NCI-H187 (cell line): Measurements from ENCODE around the gene ELMO3.

Experiments
- DNase-seq, 2 experiments: peaks; one replicate each; lab custom pipeline; 2025; lab: John Stamatoyannopoulos, UW

The ELMO3 gene

DNA sequence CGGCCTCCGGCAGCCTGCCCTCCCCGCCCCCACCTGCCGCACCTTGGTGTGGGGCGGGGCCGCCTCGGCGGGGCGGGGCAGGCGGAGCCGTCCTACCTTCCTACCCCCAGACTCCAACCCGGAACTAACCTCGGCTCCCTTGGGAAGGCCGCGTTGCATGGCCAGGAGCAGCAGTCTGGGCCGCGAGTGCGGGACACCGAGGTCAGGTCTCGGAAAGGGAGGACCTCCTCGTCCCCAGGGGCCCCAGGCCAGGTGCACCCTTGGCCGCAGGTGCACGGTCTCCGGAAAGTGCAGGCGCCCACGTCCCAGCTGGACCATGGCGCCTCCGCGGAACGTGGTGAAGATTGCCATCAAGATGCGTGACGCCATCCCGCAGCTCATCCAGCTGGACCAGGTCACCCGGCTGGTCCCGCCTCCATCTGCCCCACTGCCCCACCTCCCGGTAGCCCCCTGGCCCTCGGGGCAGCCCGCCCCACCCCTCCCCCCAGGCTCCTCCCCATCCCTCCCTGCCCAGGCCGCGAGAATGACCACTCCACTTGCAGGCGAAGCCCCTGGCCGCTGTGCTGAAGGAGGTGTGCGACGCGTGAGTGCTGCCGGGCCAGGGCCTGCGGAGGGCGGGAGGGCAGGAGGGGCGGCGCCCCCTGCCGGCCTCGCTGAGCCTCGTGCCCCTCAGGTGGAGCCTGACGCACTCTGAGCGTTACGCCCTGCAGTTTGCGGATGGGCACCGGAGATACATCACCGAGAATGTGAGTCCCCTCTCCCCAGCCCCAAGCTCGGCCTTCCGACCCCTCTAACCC, at the start of gene ELMO3:
TSS of gene ELMO3 (plus strand) at position 121 of the 797 bp plus-strand sequence. CDS start at position 317, 196 bp downstream.
- no peak for DNase-seq

- DNase-seq = no peak
Measured at GRCh38 chr16:67149276-67150046, 49.5 kb upstream of the ELMO3 start.

GRCh38 chr16:67150047-67150832, 48.7 kb upstream of the ELMO3 start:
- DNase-seq = no peak

GRCh38 chr16:67150833-67151396, 48.0 kb upstream of the ELMO3 start, which contains the start of gene B3GNT9:
TSS of gene B3GNT9 (minus strand) at chr16:67150998. CDS start at chr16:67150485, 513 bp downstream.
- DNase-seq = no peak

DNA sequence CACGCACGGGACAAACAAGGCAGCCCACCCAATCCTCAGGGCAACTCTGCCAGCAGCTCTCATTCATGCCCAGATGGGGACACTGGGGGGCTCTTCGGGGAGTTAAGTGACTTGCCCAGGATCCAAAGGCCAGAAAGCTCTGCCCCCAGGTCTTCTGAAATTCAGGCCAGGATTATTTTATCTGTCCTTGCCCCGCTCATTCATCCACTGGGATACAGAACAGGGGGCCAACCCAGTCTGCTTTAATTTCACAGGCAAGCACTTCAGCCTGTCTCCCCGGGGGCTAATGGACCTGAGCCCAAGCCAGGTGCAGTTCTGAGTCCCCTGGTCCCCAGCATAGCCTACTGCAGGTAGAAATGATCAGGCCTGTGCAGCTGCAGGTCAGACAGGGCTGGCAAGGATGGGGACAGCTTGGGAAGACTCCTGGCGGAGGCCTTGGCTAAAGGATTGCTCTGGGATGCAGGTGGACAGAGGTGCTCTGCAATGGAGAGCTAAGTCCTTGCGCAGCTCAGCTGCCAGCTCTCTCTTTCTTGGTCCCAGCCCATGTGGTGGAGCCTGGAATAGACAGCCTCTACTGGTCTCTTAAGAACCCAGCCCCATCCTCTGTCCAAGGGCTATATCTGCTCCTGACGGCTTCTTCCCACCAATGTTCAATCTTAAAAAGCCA, 47.4 kb upstream of the ELMO3 start:
- no peak for DNase-seq

DNA sequence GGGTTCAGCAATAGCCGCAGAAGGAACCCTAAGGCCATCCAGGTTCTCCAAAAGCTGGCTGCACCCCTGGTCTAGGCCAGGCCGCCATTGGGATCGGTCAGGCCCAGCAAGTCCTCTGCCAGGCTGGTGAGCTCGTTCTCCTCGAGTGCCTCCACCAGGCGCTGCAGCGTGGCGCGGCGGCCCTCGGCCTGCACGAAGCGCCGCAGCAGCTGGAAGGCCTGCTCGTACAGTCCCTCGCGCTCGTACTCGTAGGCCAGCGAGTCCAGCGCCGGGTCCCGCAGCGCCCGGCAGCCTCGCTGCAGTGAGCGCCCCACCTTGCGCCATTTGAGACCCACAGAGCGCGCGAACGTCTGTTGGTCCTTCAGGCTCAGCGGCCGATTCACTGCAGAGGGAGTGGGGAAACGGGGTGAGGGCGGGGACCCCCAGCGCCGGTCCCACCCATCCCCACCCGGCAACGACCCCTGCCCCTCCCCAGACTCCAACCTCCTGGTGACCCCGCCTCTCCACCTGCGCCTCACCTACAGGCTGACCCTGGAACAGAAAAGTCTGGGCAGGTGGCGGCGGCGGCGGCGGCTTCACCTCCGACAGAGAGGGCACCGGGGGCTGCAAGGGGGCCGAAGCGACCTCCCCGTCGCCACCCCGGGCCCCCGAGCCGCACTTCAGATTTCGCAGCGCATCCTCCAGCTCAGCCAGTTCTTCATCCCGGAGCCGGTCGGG, 44.2 kb upstream of the ELMO3 start:
- peak in 1 of 2 experiments; percentile 1 for DNase-seq

DNA sequence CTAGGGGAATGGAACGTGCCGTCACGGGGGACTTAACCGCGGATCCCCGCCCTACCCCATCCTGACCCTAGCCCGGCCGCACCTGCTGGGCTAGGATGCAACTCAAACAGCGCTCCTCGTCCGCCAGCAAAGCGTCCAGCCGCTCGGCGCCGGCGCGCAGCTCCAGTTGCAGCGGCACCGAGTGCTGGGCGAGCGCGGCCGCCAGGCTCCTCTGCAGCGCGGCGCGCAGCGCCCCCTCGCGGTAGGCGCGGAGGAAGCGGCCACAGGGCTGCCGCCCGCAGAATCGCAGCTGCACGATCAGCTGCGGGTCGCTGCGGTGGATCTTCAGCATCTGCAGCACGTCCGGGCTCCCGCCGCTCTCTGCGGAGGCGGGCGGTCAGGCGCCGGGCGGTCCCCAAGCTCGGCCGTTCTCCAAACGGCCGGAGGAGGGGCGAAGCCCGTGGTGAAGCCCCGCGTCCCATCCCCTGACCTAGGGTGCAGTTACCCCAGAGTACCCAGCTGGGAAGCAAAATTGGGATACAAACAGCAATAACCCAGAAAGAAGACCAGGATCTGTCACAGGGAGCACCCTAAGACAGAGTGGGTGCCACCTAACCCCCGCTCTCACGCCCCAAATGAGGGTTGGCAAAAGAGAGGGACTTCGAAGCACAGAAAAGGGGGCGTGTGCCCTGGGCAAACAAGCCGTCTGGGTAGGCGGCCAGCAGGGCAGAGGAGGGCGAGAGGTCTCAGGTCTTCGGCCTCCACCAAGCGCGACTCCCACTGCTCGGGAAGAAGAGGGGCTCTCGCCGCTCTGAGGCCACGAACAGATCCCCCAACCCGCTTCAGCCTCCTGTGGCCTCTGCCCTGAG, 43.4 kb upstream of the ELMO3 start:
- DNase-seq = peak in 1 of 2 experiments; percentile 7

GRCh38 chr16:67156143-67156844, 42.6 kb upstream of the ELMO3 start:
- DNase-seq = no peak

GRCh38 chr16:67157106-67157748, 41.7 kb upstream of the ELMO3 start:
- no peak for DNase-seq

DNA sequence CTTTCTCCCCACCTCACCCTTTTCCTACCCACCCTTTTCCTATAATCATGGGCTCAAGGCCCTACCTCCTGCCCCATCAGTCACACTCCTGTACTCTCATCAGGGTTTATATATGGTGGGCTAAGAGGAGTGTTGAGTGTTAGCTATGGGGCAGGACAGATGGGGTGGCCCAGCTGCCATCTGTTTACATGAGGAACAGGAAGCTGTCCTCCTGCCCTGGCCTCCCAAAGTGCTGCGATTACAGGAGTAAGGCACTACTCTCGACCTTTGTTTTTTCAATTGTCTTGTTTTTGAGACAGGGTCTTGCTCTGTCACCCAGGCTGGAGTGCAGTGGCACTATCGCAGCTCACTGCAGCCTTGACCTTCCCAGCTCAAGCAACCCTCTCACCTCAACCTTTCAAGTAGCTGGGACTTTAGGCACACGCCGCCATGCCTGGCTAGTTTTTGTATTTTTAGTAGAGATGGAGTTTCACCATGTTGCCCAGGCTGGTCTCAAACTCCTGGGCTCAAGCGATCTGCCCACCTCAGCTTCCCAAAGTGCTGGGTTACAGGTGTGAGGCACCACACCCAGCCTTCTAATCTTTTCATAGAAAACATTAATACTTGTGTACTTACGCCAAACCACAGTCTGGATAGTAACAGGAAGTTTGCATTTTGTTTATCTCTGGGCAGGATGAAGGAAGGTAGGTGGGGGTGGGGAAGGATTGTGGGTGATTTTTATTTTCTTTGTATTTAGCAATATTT, 40.9 kb upstream of the ELMO3 start:
- DNase-seq = no peak

DNA sequence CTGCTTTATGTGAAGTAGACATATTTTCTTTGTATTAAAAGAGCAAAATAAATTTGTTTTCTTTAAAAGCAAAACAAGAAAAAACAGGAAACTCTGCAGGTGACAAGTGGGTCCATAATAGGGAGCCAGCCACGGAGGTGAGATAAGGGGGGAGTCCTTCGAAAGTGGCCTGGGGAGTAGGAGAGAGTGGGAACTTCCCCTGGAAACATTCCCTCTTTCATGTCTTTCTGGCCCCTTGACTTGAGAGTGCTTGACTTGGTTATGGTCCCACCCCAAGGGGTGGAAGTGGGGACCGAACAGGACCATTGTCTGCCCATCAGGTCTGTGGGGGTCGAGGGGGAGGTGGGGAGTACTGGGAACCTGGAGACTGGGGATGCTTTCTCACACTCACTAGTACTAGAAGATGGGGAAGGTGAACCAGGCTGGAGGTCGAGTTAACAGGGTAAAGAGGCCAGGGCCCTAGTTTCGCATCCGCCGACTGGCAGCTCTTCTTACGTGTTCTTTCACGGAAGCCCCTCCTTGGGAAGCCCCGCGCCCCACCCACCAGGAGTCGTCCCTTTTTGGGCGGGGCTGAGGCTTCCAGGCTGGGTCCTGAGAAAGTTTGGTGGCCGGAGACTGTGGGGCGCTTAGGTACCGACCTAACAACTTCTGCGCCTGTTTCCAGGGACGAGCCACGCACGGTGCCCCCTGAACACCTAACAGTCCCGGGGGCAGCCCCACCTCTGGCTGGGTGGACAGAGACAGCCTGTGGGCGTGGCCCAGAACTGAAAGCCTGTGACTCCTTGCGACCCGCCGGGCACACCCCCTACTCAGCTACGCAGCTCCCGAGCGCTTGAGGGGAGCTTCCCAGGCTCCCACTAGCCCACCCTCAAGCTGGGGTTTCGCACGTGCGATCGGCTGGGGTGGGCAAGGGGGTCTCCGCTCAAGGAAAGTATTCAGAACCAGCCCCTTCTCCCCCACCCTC, 40.0 kb upstream of the ELMO3 start:
- no peak for DNase-seq

- DNase-seq = no peak
Measured at GRCh38 chr16:67161595-67162058, 37.3 kb upstream of the ELMO3 start.

GRCh38 chr16:67162506-67163163, 36.3 kb upstream of the ELMO3 start:
- no peak for DNase-seq

DNA sequence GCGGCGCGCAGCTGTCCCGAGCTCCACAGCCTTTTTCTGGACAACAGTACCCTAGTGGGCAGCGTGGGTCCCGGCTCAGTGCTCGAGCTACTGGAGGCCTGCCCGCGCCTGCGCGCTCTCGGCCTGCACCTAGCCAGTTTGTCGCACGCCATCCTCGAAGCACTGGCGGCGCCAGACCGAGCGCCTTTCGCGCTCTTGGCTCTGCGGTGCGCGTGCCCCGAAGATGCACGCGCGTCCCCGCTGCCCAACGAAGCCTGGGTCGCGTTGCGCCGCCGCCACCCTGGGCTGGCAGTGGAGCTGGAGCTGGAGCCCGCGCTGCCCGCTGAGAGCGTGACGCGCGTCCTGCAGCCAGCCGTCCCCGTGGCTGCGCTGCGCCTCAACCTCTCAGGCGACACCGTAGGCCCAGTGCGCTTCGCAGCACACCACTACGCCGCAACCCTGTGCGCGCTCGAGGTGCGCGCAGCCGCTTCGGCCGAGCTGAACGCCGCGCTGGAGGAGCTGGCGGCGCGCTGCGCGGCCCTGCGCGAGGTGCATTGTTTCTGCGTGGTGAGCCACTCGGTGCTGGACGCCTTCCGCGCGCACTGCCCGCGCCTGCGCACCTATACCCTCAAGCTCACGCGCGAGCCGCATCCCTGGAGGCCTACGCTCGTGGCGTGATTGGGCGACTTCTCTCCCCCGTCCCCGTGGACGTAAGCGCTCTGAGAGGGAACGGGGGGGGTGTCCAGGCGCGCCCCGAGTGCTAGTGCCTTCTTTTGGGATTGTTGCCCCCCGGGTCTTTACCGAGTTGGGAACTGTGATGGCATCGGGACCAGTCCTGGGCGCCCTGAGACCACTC, 35.5 kb upstream of the ELMO3 start:
- DNase-seq = peak; percentile 64 to 68

- DNase-seq = no peak
Measured at GRCh38 chr16:67163999-67164558, 34.9 kb upstream of the ELMO3 start.
